Thymus (tissue), 11 donors: Measurements from ENCODE around the gene FOXS1. TPM values are rescaled to one million over a fixed set of nuclear protein-coding genes. Genes with fewer than 3 reads are reported as not detected.

Experiments used
- DNase-seq, 9 donors: peaks; one replicate each; pipeline ENCODE4 v3.0.0-alpha.2; 2013; ENCODE audit warnings: low spot score in 9 of 9, low read depth in 6 of 9, missing footprints in 1 of 9
- H3K27ac ChIP-seq, 2 donors: one replicate each; pipeline ENCODE4 v1.5.1; 2013; ENCODE audit warnings: control low read depth in 1 of 2, low read depth in 1 of 2, low read length in 1 of 2, mild to moderate bottlenecking in 1 of 2, moderate library complexity in 1 of 2
- H3K27me3 ChIP-seq, 2 donors: one replicate each; pipeline ENCODE4 v1.5.1; 2013; ENCODE audit warnings: low read length in 1 of 2; ENCODE audit not compliant: control insufficient read depth in 2 of 2, insufficient read depth in 1 of 2
- H3K36me3 ChIP-seq, 2 donors: one replicate each; pipeline ENCODE4 v1.5.1; 2013; ENCODE audit warnings: low read length in 1 of 2, mild to moderate bottlenecking in 1 of 2, moderate library complexity in 1 of 2; ENCODE audit not compliant: control insufficient read depth in 2 of 2, insufficient read depth in 2 of 2
- H3K4me1 ChIP-seq, 2 donors: one replicate each; pipeline ENCODE4 v1.5.1; 2013; ENCODE audit warnings: low read length in 2 of 2; ENCODE audit not compliant: control insufficient read depth in 2 of 2, insufficient read depth in 2 of 2
- H3K4me3 ChIP-seq, 2 donors: one replicate each; pipeline ENCODE4 v1.5.1; 2013; ENCODE audit warnings: low read length in 2 of 2, control low read depth in 1 of 2, mild to moderate bottlenecking in 1 of 2
- H3K9me3 ChIP-seq, 2 donors: one replicate each; pipeline ENCODE4 v1.5.1; 2013; ENCODE audit warnings: low read length in 1 of 2, mild to moderate bottlenecking in 1 of 2; ENCODE audit not compliant: control insufficient read depth in 2 of 2, insufficient read depth in 1 of 2
- WGBS: extraction: QIAGEN DNeasy Blood & Tissue Kit; methylation state at CpG from one replicate; pipeline ENCODE4 v1.1.7; 2013; 5-methylcytosine and 5-hydroxymethylcytosine counted together
- polyA plus RNA-seq: library from polyadenylated mRNA; stranded (reverse); fragments of 200-250 nt; gene quantifications from one replicate; pipeline ENCODE4 v1.2.3, GENCODE V29; 2013
- total RNA-seq: library from RNA; stranded (reverse); fragments of 120-200 nt; gene quantifications from one replicate; pipeline ENCODE4 v1.2.4, GENCODE V29; 2013
- donor health status: healthy.

FOXS1 gene
- total and polyA plus RNA-seq, 2 donors: 1.2 to 4.7 TPM

DNA sequence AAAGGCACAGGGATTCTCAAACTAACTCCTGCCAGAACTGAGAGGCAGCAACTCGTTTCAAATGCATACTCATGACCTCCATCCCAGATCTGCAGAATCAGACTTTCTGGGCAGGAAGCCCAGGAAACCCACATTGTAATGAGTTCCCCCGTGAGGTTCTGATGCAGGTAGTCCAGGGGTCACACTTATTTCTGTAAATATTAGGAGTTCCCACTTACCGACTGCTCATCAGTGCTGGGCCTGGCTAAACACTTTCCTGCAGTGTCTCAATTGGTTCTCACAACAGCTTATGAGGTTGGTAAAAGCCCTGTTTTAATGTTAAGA is 13.3 kb upstream of the FOXS1 start:
- H3K9me3 ChIP-seq: no peaks in the 10 kb centered on the region
- no peaks in the 10 kb centered on the region for H3K36me3 ChIP-seq
- H3K4me1 ChIP-seq: peaks cover 6 to 10% of the 10 kb centered on the region in 2 donors
- no peak for DNase-seq
- WGBS: 17% methylated on average over 3 of the region's 3 CpGs
- peaks cover 4 to 49% of the 10 kb centered on the region in 2 donors for H3K27me3 ChIP-seq
- H3K27ac ChIP-seq: no peak overlapping the region
- H3K4me3 ChIP-seq: no peak overlapping the region

DNA sequence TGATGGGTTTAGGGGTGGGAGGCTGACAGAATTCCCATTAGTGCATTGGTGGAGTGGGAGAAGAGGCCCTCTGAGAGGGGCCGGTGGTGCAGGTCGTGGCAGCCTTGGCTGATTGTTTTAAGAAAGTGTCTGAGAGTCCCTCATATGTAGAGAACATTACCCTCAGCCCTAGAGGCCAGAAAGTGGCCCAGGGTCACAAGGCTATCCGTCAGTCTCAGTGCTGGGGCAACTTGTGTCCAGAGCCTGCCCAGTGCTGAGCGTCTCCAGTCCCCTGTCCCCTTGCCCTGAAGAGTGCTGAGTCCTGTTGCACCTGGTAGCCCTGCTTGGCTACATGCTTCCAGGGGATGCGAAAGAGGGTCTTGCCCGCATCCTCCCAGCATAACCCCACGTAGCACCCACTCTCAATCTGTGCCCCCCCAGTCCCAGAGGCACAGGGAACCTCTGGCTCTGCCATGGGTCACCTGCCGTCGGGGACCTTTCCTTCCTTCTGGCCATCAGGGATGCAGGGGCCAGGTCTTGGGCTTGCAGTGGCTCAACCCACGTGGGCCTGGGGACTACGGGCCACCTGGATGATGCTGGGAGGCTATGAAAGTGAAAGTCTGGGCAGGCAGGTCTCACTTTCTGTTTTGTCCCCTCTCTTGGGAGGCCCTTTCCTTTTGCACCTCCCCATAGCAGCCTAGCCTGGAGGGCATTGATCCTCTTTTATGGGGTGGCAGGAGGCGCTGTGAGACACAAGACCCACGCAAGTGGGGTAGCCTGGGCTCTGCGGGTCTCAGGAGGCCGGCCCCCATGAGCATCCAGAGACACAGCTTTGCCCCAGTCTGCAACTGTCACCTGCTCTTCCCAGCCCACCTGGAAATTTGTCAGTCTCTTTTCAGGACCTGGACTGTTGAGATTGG is 12.7 kb upstream of the FOXS1 start:
- Histone ChIP-seq H3K27me3 (peaks cover 4 to 49% of the 10 kb centered on the region in 2 donors), H3K9me3 (no peaks in the 10 kb centered on the region), H3K27ac (no peak overlapping the region), H3K4me1 (peaks cover 6 to 10% of the 10 kb centered on the region in 2 donors), H3K4me3 (no peak overlapping the region), H3K36me3 (no peaks in the 10 kb centered on the region)
- DNase-seq: no peak
- WGBS: 73% methylated on average over 15 of the region's 15 CpGs

DNA sequence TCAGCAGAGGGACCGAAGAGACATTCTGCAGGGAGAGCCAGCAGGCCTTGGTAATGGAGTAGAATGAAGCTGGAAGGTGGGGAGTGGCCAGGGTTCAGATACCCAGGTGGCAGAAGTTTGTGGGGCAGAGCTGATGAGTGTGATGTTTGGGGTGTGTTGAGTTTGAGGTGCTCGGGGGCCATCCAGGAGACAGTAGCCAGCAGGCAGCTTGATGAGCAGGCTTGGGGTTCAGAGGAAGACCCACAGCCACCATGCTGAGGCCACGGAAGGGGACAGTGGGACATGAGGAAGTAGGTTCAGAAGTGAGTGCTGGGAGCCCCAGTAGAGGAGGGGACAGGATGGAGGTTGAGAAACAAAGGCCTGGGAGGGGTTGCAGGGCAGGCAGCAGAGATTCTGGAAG is 11.1 kb upstream of the FOXS1 start:
- Histone ChIP-seq H3K36me3 (no peaks in the 10 kb centered on the region), H3K9me3 (no peaks in the 10 kb centered on the region), H3K27ac (no peak overlapping the region), H3K4me1 (peaks cover 6 to 10% of the 10 kb centered on the region in 2 donors), H3K27me3 (peaks cover 4 to 48% of the 10 kb centered on the region in 2 donors), H3K4me3 (no peak overlapping the region)
- 80% methylated on average over 3 of the region's 3 CpGs for WGBS
- DNase-seq: no peak

DNA sequence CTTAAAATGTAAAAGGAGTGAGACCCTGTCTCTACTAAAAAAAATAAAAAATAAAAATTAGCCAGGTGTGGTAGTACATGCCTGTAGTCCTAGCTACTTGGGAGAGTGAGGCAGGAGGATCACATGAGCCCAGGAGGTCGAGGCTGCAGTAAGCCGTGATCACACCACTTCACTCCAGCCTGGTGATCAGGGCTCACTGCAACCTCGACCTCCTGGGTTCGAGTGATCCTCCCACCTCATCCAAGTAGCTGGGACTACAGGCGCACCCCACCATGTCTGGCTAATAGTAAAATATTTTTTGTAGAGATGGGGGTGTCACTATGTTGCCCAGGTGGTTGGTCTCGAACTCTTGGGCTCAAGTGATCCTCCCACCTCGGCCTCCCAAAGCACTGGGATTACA is 8.1 kb upstream of the FOXS1 start:
- no peak overlapping the region for H3K27ac ChIP-seq
- no peaks in the 10 kb centered on the region for H3K9me3 ChIP-seq
- no peaks in the 10 kb centered on the region for H3K4me1 ChIP-seq
- no peaks in the 10 kb centered on the region for H3K36me3 ChIP-seq
- no peak overlapping the region for H3K4me3 ChIP-seq
- peaks cover 2 to 51% of the 10 kb centered on the region in 2 donors for H3K27me3 ChIP-seq
- no peak for DNase-seq
- WGBS: 93% methylated on average over 7 of the region's 7 CpGs

DNA sequence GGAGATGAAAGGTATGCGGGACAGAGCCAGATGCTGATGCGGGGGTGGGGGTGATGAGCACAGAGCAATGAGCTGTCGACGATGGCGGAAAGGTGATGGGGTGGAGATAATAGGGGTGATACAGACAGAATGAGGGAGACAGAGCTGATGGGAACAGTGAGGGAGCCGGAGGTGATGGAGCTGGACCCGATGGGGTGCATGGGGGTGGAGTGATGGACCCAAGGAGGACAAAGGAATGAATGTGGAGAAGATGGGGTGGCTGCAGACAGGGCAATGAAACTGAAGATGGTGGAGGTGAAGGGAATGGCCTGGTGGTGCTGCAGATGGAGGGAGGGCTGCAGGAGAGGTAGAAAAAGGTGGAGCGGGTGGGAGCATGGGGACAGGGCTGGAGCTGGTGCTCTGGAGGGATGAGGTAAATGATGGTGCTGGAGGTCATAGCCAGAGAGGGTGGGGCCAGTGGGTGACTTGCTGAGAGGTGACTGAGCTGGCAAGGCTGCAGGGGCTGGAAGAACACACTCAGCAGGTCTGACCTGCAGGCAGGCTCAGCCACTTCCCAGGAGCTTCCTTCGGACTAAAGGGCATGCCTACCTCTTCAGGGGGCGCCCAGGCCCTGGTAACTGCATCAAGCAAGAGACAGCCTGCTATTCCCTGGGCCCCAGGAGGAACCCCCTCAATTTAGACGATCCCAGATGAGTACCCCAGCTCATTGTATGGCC is 6.0 kb upstream of the FOXS1 start:
- Histone ChIP-seq H3K9me3 (no peaks in the 10 kb centered on the region), H3K4me1 (no peaks in the 10 kb centered on the region), H3K27me3 (peaks cover 2 to 47% of the 10 kb centered on the region in 2 donors), H3K27ac (no peak overlapping the region), H3K36me3 (no peaks in the 10 kb centered on the region), H3K4me3 (no peak overlapping the region)
- DNase-seq: no peak
- WGBS: 82% methylated on average over 11 of the region's 11 CpGs

DNA sequence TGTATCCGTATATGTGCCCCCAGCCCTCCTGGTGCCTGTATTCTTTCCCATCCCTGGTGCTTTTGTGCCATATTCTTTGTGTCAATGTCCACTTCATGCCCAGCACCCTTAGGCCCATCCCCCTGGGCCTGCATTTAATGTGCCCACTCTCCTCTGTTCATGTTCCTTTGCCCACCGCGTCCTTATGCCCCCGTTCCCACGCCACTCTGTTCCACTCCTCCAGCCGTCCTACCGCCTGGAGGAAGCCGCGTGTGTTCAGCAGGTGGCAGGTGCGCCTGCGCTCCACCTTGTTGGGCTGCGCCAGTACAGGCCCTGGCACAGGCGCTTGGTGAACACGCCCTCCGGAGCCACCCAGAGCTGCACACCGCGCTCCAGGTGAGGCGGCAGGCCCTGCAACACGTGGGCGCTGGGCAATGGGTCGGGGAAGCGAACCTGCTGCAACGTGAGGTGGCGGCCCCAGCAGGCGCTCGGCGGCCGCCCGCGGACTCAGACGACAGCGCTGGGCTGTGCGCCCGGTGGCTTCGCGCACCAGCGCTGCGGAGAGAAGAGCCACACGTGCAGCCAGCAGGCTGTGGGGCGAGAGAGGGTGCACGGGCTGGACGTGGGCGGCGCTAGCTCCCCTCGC is 4.0 kb upstream of the FOXS1 start:
- Histone ChIP-seq H3K36me3 (no peaks in the 10 kb centered on the region), H3K27me3 (peaks cover 0 to 46% of the 10 kb centered on the region in 2 donors), H3K4me3 (no peak overlapping the region), H3K27ac (no peak overlapping the region), H3K9me3 (no peaks in the 10 kb centered on the region), H3K4me1 (no peaks in the 10 kb centered on the region)
- DNase-seq: no peak
- WGBS: 63% methylated on average over 45 of the region's 45 CpGs

DNA sequence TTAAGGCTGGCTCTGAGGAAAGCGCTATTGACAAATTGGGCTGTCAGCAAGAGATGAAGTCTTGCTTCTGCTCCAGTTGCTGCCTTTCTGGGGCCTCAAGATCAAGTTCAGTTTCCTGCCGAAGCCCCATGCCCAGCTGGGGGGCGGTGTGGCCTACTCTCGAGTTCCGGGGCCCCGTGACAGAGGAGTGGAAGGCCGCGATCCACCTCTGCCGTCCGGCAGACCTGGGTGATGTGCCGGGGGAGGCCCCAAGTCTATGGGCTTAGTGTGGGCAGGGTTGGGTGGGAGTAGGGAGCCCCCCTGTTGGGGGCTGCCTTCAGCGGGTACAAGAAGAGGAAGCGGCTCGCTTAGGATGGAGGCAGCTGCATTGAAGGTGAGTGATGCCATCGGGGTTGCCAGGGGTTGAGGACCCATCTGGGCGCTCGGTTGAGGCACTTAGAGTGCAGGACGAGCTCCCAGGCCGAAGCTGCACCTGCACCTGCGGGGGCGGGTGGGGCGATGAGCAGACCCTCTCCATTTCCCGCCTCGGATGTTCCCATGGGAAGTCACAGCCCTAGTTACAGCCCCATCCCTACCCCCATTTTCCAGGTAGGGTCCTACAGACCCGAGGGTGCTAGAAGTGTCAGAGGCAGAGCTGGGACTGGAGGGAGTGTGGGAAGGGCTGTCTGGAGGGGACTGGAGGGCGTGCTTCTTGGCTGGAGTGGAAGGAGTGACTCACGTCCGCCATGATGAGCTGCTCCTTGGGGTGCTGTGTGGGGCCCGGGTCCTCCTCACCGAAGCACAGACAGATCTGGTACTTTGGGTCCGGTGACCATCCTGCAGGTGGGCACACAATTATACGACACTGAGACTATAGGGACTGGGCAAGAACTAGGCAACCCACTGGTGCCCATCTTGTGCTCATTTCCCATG is 2.9 kb upstream of the FOXS1 start:
- 79% methylated on average over 32 of the region's 32 CpGs for WGBS
- peaks cover 0 to 45% of the 10 kb centered on the region in 2 donors for H3K27me3 ChIP-seq
- no peaks in the 10 kb centered on the region for H3K36me3 ChIP-seq
- no peak overlapping the region for H3K27ac ChIP-seq
- no peak for DNase-seq
- no peaks in the 10 kb centered on the region for H3K4me1 ChIP-seq
- no peaks in the 10 kb centered on the region for H3K9me3 ChIP-seq
- H3K4me3 ChIP-seq: no peak overlapping the region

DNA sequence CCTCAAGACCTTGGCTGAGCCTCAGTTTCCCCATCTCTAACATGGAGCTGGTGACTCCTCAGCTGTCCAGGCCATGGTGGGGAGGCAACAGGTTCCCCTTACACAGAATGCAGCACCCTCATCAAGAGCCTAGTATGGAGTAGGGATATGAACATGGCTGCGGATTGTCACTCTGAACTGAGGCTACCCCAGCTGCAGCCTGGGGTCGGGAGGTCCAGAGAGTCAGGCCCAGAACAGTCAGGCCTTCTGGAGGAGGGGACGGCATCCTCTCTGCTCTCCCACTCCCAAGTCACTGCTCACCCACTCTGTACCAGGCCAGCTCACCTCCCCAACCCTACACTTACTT is 1.4 kb upstream of the FOXS1 start:
- Histone ChIP-seq H3K9me3 (no peaks in the 10 kb centered on the region), H3K4me1 (peaks cover 0 to 4% of the 10 kb centered on the region in 2 donors), H3K27ac (no peak overlapping the region), H3K4me3 (no peak overlapping the region), H3K36me3 (no peaks in the 10 kb centered on the region), H3K27me3 (peaks cover 0 to 41% of the 10 kb centered on the region in 2 donors)
- WGBS: 76% methylated on average over 3 of the region's 3 CpGs
- DNase-seq: no peak
